ENCODE results near the gene XXYLT1.

XXYLT1 gene

GRCh38 chr3:195073866-195074860 is 196.8 kb downstream of the XXYLT1 start:
- in situ Hi-C loops (cut with MboI; ENCODE audit: low sequenced_read_pairs): no loop called here

DNA sequence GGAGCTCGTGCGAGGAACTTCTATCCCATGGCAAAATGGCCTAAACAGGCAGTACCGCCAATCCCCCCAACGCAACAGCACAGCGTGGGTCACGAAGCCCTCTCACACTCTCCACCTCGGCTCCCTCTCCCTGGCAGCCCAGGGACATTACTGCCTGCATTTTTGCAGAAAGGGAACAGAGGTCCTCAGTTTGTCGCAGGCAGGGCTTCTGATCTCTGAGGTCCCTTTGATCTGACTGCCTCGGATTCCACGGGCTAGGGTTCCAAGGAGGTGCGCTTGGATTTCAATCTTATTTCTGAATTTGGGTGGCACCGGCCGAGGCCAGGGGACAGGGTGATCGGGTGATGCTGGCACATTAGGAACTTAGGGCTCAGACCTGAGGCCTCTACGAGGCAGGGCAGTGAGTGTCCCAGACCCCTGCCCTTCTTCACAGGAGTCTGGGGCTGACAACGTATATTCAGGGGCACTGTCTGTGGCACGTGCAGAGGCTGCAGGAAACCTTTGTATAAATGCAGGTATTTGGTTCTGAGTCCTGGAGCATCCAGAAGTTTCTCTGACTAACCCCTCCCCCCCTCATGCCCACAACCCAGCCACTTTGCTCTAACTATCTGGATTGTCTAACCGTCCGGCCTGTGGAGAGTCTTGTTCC is 197.9 kb downstream of the XXYLT1 start:
- in situ Hi-C loops (cut with MboI; ENCODE audit: low sequenced_read_pairs): no loop called here

DNA sequence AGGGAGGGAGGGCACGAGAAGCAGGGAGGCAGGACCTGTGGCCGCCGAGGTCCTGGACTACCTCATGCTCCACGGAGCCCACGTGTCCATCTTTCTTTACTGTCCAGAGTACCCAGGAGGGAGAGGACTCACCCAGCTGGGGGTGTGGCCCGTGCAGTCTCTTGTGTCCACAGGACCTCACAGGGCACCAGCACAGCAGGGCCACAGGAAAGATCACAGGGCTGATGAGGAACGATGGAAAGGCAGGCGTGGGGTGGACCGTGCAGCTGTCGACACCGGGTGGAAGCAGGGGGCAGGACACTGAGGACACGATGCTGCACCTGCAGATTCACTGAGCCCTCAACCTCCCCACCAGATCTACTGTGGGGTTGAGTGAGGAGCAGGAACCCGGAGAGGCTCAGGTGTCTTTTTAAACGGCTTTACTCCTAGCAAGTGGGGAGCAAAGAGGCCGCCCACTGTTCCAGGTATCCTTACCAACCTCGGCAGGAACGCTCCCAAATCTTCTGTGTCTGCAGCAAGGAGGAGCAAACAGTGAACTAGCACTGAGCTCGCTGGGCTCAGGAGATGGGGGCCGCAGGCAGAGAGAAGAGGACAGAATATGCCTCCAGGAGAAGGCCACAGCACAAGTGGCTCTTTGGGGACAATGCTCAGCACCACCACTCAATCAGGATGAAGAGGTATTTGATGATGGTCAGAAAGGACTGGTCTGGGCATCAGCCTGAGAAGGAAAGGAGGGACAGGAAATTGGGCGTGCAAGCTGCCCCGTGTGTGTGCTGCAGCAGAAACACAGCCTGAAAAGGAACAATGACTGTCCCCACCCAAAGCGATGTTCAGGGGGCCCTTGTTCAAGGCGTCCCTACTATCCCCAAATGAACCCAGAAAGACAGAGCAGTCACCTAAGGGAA is 198.8 kb downstream of the XXYLT1 start:
- in situ Hi-C loops (cut with MboI; ENCODE audit: low sequenced_read_pairs): no loop called here

GRCh38 chr3:195071011-195071728 is 199.8 kb downstream of the XXYLT1 start:
- in situ Hi-C loops (cut with MboI; ENCODE audit: low sequenced_read_pairs): no loop called here

DNA sequence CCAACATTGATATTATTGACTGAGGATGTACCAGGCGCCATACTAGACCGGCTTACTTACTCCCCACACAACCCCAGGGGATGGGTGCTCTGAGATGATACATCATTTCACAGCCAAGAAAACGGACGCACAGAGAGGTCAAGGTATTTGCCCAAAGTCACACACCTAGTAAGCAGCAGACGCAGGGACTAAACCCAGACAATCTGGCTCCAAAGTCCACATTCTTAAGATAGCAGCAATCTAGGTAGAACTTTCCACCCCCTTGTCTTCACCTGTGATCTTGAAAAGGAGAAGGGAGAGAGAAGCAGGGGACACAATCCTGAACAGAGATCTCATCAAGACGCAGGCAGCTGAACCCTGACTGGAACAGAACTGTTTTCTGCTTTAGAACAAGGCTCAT is 200.6 kb downstream of the XXYLT1 start:
- in situ Hi-C loops (cut with MboI; ENCODE audit: low sequenced_read_pairs): no loop called here

GRCh38 chr3:195069501-195070251 is 201.3 kb downstream of the XXYLT1 start:
- in situ Hi-C loops (cut with MboI; ENCODE audit: low sequenced_read_pairs): no loop called here

DNA sequence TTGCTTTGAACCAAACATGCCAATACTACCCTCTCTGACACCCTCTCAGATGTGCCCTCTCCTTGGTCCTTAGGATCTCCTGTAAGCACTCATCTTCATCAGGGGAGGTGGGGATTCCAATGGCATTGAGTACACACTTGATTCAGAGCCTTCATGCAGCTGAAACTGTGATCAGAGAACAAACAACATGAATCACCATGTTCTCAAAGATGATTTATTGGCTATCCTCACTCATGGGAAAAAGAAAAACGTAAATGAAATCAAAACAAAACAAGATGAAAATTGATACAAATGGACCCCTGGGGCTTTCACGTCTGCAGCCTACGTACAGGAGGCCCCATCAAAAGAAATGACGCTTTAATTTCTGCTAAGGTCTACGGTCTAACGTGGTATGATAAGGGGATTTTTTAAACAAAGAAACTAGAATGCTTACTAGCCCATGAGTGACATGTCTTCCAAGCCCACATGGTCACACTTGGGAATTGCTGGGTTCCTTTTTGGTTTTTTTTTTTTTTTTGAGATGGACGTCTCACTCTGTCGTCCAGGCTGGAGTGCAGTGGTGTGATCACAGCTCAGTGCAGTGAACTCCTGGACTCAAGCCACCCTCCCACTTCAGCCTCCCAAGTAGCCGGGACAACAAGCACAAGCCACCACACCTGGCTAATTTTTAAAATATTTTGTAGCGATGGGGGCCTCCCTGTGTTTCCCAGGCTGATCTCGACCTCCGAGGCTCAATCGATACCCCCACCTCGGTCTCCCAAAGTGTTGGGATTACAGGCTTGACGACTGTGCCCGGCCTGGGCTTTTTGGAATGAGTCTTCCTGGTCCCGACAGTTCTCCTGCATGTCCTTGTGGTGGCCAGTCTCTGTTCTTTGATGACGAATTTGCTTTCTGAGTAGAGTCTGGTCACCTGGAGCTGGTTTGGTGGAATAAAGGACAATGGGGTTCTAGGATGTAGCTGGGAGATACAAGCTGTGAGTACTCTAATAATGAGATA is 202.6 kb downstream of the XXYLT1 start:
- in situ Hi-C loops (cut with MboI; ENCODE audit: low sequenced_read_pairs): no loop called here

DNA sequence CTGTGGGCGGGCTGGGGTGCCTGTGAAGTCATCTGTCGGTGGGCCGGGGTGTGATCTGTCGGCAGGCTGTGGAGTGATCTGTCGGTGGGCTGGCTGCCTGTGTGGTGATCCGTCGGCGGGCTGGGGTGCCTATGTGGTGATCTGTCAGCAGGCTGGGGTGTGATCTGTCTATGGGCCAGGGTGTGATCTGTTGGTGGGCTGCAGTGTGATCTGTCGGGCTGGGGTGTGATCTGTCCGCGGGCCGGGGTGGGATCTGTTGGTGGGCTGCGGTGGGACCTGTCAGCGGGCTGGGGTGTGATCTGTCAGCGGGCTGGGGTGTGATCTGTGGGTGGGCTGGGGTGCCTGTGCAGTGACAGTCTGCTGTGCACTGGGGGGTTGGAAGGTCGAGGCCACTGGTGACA is 204.5 kb downstream of the XXYLT1 start:
- in situ Hi-C loops (cut with MboI; ENCODE audit: low sequenced_read_pairs): no loop called here

DNA sequence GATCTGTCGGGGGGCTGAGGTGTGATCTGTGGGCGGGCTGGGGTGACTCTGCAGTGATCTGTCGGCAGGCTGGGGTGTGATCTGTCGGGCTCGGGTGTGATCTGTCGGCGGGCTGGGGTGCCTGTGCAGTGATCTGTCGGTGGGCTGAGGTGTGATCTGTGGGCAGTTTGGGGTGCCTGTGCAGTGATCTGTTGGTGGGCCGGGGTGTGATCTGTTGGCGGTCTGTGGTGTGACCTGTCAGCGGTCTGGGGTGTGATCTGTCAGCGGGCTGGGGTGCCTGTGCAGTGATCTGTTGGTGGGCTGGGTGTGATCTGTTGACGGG is 205.1 kb downstream of the XXYLT1 start:
- in situ Hi-C loops (cut with MboI; ENCODE audit: low sequenced_read_pairs): no loop called here

GRCh38 chr3:195065142-195065863 is 205.7 kb downstream of the XXYLT1 start:
- in situ Hi-C loops (cut with MboI; ENCODE audit: low sequenced_read_pairs): no loop called here

GRCh38 chr3:195064300-195064931 is 206.5 kb downstream of the XXYLT1 start:
- in situ Hi-C loops (cut with MboI; ENCODE audit: low sequenced_read_pairs): no loop called here

- in situ Hi-C loops (cut with MboI; ENCODE audit: low sequenced_read_pairs): no loop called here
Measured at GRCh38 chr3:195063581-195064193, 207.3 kb downstream of the XXYLT1 start.

- in situ Hi-C loops (cut with MboI; ENCODE audit: low sequenced_read_pairs): no loop called here
Measured at GRCh38 chr3:195062866-195063540, 208.0 kb downstream of the XXYLT1 start.

GRCh38 chr3:195061756-195062655 is 209.0 kb downstream of the XXYLT1 start:
- in situ Hi-C loops (cut with MboI; ENCODE audit: low sequenced_read_pairs): no loop called here

DNA sequence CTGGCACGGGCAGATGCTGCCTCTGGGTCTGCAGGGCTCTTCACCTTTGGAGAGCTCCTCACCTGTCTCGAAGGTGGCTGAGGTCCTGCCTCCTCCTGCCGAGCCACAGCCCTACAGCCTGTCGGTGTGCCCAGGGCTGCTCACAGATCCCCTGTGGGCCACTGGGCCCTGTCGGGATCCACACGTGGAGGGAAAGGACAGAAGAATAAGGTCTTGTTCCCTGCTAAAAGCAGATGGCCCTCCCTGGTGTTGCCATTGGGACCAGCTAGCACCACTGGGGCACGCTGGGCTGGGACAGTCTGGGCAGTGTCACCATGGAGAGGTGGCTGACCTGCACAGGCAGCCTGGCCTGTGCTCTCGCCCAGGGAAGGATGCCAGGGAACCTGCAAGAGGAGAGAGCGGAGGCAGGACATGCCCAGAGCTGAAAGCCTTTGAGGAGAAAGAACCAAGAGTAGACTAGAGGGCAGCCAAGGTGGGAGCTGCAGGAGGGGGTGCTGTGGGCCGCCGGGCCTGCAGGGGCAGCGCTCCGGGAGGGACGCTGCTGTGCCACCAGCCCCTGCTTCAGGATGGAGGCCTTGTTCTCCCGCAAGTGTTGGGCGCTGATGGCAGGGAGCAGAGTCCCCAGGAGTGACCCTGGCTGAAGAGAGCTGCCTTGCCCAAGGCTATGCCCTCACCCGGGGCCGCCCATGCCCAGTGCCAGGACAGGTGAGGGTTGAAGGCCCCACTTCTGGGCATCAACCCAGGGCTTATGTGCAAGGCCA is 210.2 kb downstream of the XXYLT1 start:
- in situ Hi-C loops (cut with MboI; ENCODE audit: low sequenced_read_pairs): no loop called here

All from HL-60/S4 treated with phorbol 12-myristate 13-acetate at 8.2 ng/mL for 4 days and 3 days (cell line).